HUES6 (cell line): ENCODE data around the gene MMS22L.

Experiments
- H3K27ac ChIP-seq: 2 replicates; pipeline ENCODE4 v1.7.0; 2013; ENCODE audit warnings: low read depth, mild to moderate bottlenecking, low read length, inconsistent platforms
- H3K27me3 ChIP-seq: 2 replicates; pipeline ENCODE4 v1.6.1; 2013; ENCODE audit warnings: low read length; ENCODE audit not compliant: control insufficient read depth, insufficient read depth
- H3K36me3 ChIP-seq: 2 replicates; pipeline ENCODE4 v1.6.1; 2013; ENCODE audit warnings: low read length; ENCODE audit not compliant: control insufficient read depth, insufficient read depth
- H3K4me1 ChIP-seq: 2 replicates; pipeline ENCODE4 v1.6.1; 2013; ENCODE audit warnings: low read length; ENCODE audit not compliant: control insufficient read depth, insufficient read depth
- H3K4me3 ChIP-seq: 2 replicates; pipeline ENCODE4 v1.5.1; 2013; ENCODE audit warnings: low read depth, low read length
- H3K9ac ChIP-seq: one replicate; pipeline ENCODE4 v1.6.1; 2013; ENCODE audit warnings: mild to moderate bottlenecking, low read length
- H3K9me3 ChIP-seq: 2 replicates; pipeline ENCODE4 v1.6.1; 2013; ENCODE audit warnings: low read depth, low read length; ENCODE audit not compliant: control insufficient read depth, insufficient read depth

Gene MMS22L

DNA sequence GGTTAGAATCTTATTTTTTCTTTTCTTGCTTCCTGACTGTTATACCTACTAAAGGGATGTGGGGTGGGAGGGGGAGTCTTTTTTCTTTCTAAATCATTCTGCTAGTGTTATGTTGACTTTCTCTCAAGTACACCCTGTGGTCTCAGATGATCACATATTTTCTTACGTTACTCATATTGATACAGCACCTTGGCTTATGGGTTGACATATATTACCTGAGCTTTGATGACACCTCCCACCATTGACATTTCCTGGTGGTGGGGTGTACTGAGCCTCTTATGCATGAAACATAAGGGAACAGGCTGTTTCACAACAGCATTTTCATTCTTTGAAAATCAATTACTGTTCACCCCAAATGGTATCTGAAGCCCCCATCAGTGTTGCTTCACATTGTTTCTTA lies 169.8 kb downstream of the MMS22L start:
- Histone ChIP-seq H3K9me3 (peaks cover 6% of the 10 kb centered on the region; the same call in 1 of the 2 replicates), H3K4me1 (no peaks in the 10 kb centered on the region), H3K4me3 (no peak overlapping the region), H3K9ac (no peak overlapping the region), H3K36me3 (no peaks in the 10 kb centered on the region), H3K27ac (no peak overlapping the region), H3K27me3 (no peaks in the 10 kb centered on the region)

- Histone ChIP-seq H3K27me3 (no peaks in the 10 kb centered on the region), H3K4me1 (no peaks in the 10 kb centered on the region)
Measured at GRCh38 chr6:97111243-97111642, 171.8 kb downstream of the MMS22L start.

DNA sequence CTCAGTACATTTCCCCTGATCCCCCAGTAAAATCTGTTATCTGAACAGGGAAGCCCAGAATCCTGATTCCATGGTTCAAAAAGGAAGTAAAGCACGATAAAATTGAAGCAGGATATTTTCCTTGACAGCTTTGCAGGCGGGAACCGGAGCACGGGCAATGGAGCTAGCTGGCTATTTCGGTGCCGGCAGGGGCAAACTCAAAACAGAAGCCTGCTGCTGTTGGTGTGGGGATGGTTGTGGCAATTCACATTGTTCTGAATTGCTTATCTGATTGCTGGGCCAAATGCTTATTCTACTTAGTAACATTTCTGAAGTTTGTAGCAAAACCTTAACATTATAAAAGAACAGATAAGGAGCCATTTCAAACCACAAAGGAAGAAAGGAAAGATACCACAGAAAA lies 172.4 kb downstream of the MMS22L start:
- Histone ChIP-seq H3K27ac (no peak overlapping the region), H3K9ac (no peak overlapping the region), H3K36me3 (no peaks in the 10 kb centered on the region), H3K9me3 (peaks cover 6% of the 10 kb centered on the region; the same call in 1 of the 2 replicates), H3K4me1 (no peaks in the 10 kb centered on the region), H3K4me3 (no peak overlapping the region), H3K27me3 (no peaks in the 10 kb centered on the region)

More at GRCh38 chr6:97111243-97111642, 171.8 kb downstream of the MMS22L start:
- no peak overlapping the region for H3K4me3 ChIP-seq
- H3K9ac ChIP-seq: no peak overlapping the region
- peaks cover 6% of the 10 kb centered on the region; the same call in 1 of the 2 replicates for H3K9me3 ChIP-seq
- H3K27ac ChIP-seq: no peak overlapping the region
- no peaks in the 10 kb centered on the region for H3K36me3 ChIP-seq

DNA sequence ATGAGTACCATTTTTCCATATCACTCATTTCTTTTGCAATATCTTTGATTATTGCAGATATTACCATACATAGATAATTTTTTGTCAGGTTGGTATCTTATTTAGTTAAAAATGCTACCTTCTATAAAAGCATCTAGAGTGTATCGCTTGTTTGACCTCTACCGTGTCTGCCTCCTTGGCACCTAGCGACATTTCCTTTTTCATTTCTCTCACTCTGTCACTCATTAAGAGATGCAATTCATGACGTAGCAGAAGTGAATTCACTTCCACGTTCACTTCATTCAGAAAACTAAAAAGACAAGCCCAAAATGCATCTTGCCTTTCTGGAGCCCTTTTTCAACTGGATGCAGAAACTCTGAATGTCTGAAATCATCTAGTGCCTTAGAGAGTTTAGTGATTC lies 172.9 kb downstream of the MMS22L start:
- no peaks in the 10 kb centered on the region for H3K4me1 ChIP-seq
- peaks cover 6% of the 10 kb centered on the region; the same call in 1 of the 2 replicates for H3K9me3 ChIP-seq
- no peaks in the 10 kb centered on the region for H3K27me3 ChIP-seq
- no peak overlapping the region for H3K4me3 ChIP-seq
- no peak overlapping the region for H3K9ac ChIP-seq
- no peak overlapping the region for H3K27ac ChIP-seq
- H3K36me3 ChIP-seq: no peaks in the 10 kb centered on the region

GRCh38 chr6:97109444-97109843 lies 173.6 kb downstream of the MMS22L start:
- Histone ChIP-seq H3K27ac (no peak overlapping the region), H3K4me3 (no peak overlapping the region), H3K4me1 (no peaks in the 10 kb centered on the region), H3K36me3 (no peaks in the 10 kb centered on the region), H3K9ac (no peak overlapping the region), H3K27me3 (no peaks in the 10 kb centered on the region), H3K9me3 (peaks cover 6% of the 10 kb centered on the region; the same call in 1 of the 2 replicates)

DNA sequence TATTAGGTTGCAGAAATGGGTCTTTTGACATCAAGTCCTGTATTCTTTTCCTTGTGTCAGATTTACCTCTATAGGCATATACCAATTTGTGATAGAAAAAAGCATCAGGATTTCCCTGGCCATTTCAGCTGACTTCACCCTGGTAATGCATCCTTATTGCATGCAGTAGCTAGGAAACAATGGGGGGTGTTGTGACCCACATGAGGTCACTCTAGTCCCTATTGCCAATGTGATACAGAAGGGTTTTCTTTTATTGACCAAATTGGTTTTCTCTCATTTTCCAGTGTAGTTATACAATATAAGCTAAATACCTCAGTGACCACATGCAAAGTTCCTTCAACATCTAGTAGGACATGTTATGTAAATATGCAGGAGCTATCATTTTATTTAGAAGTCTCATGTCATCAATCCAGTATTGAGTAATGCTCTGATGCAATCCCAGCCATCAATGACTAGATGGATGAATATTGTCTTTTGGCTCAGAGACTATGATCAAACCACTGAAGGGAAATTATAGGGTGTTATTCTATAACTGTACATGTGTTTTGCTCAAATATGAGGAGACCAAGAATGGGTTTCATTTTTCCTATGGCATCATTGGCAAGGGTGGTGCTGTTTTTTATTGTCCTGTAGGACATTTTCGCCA lies 180.7 kb downstream of the MMS22L start:
- no peaks in the 10 kb centered on the region for H3K36me3 ChIP-seq
- no peaks in the 10 kb centered on the region for H3K9me3 ChIP-seq
- no peak overlapping the region for H3K27ac ChIP-seq
- H3K27me3 ChIP-seq: no peaks in the 10 kb centered on the region
- H3K4me3 ChIP-seq: no peak overlapping the region
- H3K4me1 ChIP-seq: no peaks in the 10 kb centered on the region
- H3K9ac ChIP-seq: no peak overlapping the region

DNA sequence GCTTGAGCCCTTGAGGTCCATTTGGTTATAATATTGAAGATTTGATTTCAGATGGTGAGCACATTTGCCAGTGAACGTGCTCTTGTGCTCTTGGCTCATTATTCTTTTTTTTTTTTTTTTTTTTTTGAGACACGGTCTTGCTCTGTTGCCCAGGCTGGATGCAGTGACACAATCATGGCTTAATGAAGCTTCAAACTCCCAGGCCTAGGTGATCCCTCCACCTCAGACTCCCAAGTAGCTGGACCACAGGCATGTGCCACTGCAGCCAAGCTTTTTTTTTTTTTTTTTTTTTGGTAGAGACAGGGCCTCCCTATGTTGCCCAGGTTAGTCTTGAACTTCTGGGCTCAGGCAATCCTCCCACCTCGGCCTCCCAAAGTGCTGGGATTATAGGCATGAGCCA lies 182.3 kb downstream of the MMS22L start:
- Histone ChIP-seq H3K27ac (no peak overlapping the region), H3K27me3 (no peaks in the 10 kb centered on the region), H3K9me3 (no peaks in the 10 kb centered on the region), H3K4me1 (no peaks in the 10 kb centered on the region), H3K4me3 (no peak overlapping the region), H3K9ac (no peak overlapping the region), H3K36me3 (no peaks in the 10 kb centered on the region)

DNA sequence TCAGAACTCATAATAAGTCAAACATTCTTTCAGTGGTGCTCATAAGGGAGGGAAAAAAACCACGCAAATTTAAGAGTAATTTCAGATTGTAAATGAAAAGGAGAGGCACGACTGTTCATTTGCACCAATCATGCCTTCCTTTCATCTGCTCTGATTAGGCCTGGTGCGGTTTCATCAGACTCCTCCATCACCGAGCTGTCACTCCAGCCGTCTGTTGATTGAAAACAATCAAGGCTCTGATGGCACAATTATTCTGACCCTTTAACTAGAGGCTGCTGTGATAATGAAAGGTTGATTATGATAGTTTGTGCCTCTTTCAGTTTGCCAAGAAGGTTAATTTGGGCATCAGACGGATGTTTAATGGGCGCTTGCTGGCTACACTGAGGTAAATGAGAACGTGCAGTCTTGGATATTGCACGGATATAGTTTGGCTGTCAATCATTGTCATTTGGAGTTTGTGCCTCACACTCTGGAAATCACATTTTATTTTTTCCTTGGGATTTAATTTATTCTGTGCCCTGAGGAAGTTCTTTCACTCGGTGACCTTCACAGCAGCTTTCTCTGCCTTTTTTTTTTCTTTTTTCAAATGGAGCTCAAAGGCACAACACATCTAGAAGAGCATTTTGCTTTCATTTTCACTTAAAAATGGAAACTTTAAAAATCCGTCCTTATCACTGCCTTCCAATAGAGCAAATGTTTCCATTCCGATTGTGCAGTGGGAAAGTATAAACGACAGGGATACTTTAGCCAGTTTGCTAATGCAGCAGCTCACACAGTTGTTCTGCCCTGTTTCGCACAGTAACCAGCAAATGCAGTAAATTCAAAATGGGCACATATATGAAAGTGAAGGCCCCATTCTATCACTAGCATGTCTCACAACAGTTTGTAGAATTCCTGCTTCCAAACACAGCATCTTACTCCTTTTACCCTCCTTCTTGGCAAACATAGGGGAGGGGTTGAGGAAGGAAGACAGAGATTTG lies 185.7 kb downstream of the MMS22L start:
- no peak overlapping the region for H3K27ac ChIP-seq
- no peak overlapping the region for H3K9ac ChIP-seq
- H3K9me3 ChIP-seq: no peaks in the 10 kb centered on the region
- H3K4me1 ChIP-seq: no peaks in the 10 kb centered on the region
- H3K4me3 ChIP-seq: no peak overlapping the region
- H3K27me3 ChIP-seq: no peaks in the 10 kb centered on the region
- H3K36me3 ChIP-seq: no peaks in the 10 kb centered on the region

DNA sequence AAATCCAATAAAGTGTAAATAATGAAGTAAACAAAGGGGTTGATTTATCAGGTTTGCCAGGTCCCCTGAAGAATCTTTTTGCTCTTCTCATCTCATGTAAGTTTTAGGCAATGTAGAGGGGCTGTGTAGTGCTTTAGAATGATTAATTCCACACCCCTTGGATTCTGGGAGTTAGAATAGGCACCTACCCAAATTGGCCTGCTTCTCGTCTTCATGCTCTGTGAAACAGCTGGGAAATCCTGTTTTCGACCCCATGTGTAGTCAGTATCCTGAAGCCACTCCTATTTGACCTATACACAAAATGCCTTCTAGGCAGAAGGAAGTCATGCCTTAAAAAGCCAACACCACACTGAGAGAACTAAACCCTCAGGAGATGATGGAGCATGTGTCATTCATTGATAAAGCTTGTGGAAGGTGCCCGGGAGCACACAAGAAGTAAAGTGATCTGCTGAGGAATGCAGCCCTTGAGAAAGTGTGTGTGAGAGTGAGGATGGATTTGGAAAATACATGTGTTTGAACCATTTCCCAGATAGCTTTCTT lies 187.6 kb downstream of the MMS22L start:
- Histone ChIP-seq H3K9me3 (no peaks in the 10 kb centered on the region), H3K4me1 (no peaks in the 10 kb centered on the region), H3K27me3 (no peaks in the 10 kb centered on the region), H3K27ac (no peak overlapping the region), H3K9ac (no peak overlapping the region), H3K4me3 (no peak overlapping the region), H3K36me3 (no peaks in the 10 kb centered on the region)

- Histone ChIP-seq H3K9me3 (no peaks in the 10 kb centered on the region), H3K4me3 (no peak overlapping the region), H3K36me3 (no peaks in the 10 kb centered on the region), H3K9ac (no peak overlapping the region), H3K4me1 (no peaks in the 10 kb centered on the region), H3K27ac (no peak overlapping the region), H3K27me3 (no peaks in the 10 kb centered on the region)
Measured at GRCh38 chr6:97094376-97094775, 188.6 kb downstream of the MMS22L start.
